ENCODE results near the gene RAB20. TPM values are rescaled to one million over a fixed set of nuclear protein-coding genes. Genes with fewer than 3 reads are reported as not detected.

RAB20 gene
- total and polyA plus RNA-seq, 9 of the 15 experiments (the other 6 are each of a cell fraction or from before 2014, with no cell fraction given), result 0.62 to 9.2 (median 5.4) TPM

GRCh38 chr13:110506859-110507566, 54.5 kb downstream of the RAB20 start (continued):
- TF ChIP-seq ZNF395 (CRISPR knock-in tag; IDR thresholded peaks at IDR 0.05) (peak; percentile 39; the same call in 1 of the 2 replicates), ZNF224 (CRISPR knock-in tag; IDR thresholded peaks at IDR 0.05) (0 out of 2 replicates have a peak, but pooled peaks have one; percentile 18), ARID4B (CRISPR knock-in tag; IDR thresholded peaks at IDR 0.05) (0 out of 2 replicates have a peak, but pooled peaks have one; percentile 15), ZC3H11A (IDR thresholded peaks at IDR 0.05; ENCODE audit: low read depth, low read length) (no peak), KAT7 (CRISPR knock-in tag; IDR thresholded peaks at IDR 0.05; ENCODE audit: borderline replicate concordance) (0 out of 2 replicates have a peak, but pooled peaks have one; percentile 48), DMBX1 (CRISPR knock-in tag; IDR thresholded peaks at IDR 0.05; ENCODE audit: borderline replicate concordance) (peak; percentile 3; the same call in 1 of the 2 replicates), KAT2B (IDR thresholded peaks at IDR 0.05; ENCODE audit: low read depth, low read length) (no peak), ZNF253 (CRISPR knock-in tag; conservative IDR thresholded peaks at IDR 0.05) (no peak), YY1 (IDR thresholded peaks at IDR 0.05; ENCODE audit: borderline replicate concordance in 1 of 3, control insufficient read depth in 1 of 3, extremely low read depth in 1 of 3, insufficient read depth in 3 of 3, insufficient read length in 1 of 3, insufficient replicate concordance in 2 of 3, low read depth in 1 of 3, low read length in 2 of 3) (no peak), NCOR1 (IDR thresholded peaks at IDR 0.05) (peak; percentile 94), CEBPG (CRISPR knock-in tag; IDR thresholded peaks at IDR 0.05) (peak; percentile 20; the same call in 1 of the 2 replicates), CEBPG (tag; conservative IDR thresholded peaks at IDR 0.05 in 1 of 2, IDR thresholded peaks at IDR 0.05 in 1 of 2) (no peak), MTA2 (IDR thresholded peaks at IDR 0.05; ENCODE audit: low read depth) (peak; percentile 84), CBFA2T3 (IDR thresholded peaks at IDR 0.05) (peak; percentile 96), SAP30 (IDR thresholded peaks at IDR 0.05; ENCODE audit: borderline replicate concordance, insufficient read depth, low read depth, low read length, poor library complexity, severe bottlenecking) (no peak), HINFP (tag; conservative IDR thresholded peaks at IDR 0.05; ENCODE audit: low read depth) (no peak), ZNF76 (CRISPR knock-in tag; IDR thresholded peaks at IDR 0.05; ENCODE audit: borderline replicate concordance) (no peak), CTBP1 (IDR thresholded peaks at IDR 0.05; ENCODE audit: borderline replicate concordance) (peak; percentile 60; the same call in 1 of the 2 replicates), CCAR2 (IDR thresholded peaks at IDR 0.05; ENCODE audit: low read depth, low read length) (no peak)
